GM18520 (cell line): ENCODE results near the gene CCL2.

Experiments used
- ATAC-seq: cut with Tn5 transposase; IDR thresholded peaks from one replicate; pipeline ENCODE4 v1.9.1; 2021; ENCODE audit not compliant: unreplicated experiment

CCL2 gene

DNA sequence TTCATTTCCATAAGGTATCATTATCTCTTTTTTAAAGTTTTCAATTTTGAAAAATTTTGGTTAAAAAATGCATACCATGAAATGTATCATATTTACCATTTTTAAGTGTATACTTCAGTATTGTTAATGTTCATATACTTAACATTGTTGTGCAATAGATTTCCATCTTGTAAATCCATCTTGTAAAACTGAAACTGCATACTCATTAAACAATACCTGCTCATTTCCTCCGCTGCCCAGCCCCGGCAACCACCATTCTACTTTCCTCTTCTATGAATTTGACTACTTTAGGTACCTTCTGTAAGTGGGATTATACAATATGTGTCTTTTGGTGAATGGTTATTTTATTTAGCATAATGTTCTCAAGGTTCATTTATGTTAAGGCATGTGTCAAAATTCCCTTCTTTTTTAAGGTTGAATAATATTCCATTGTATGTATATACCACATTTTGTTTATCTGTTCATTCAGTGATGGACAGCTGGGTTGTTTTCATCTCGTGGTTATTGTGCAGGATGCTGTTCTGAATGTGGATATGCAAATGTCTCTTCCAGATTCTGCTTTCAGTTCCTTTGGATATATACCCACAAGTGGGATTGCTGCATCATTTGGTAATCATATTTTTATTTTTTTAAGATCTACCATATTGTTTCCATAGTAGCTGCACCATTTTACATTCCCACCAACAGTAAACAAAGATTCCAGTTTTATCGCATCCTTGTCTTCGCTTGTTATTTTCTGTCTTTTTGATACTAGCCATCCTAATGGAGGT is 6.7 kb downstream of the CCL2 start:
- ATAC-seq, result no peak

DNA sequence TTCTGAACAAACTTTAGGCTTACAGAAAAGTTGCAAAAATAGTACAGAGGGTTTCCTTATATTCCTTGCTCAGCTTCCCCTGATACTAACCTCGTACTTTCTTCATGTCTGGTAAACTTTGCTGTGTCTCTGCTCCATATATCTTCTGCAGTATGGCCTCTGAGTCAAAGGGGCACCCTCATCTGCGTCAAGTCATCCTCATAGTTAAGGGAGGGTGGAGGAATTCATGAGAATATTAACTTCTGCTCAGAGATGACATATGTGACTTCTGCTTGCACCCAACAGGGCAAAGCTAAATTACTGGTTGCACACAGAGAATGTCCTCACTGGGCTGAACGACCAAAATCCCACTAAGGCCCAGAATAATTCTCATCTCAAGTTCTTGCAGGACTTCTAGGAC is 10.6 kb downstream of the CCL2 start:
- ATAC-seq, result no peak

GRCh38 chr17:34269969-34270368 is 14.9 kb downstream of the CCL2 start, which contains the start of gene CCL7:
Gene CCL7 (plus strand): TSS chr17:34270221. CDS start chr17:34270291, 70 bp downstream.
- no peak for ATAC-seq

DNA sequence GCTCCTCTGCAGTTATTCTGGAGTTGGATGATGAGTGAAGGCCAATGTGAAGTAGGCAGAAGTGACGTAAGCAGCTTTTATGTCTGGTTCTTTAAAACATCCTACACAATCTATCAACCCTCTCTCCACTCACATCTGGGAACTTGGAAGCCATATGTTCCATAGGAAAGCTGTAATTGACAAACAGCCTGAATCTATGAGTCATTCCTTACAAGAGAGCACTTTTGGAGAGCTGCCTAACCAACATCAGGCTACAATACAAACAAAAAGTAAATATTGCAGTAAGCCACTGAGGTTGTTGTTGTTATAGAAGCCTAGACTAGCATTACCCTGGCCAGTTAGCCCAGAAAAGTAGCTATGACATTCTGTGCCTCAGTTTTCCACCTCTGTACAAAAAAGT is 20.8 kb downstream of the CCL2 start:
- no peak for ATAC-seq

- ATAC-seq, result no peak
Measured at GRCh38 chr17:34276826-34277225, 21.7 kb downstream of the CCL2 start.

DNA sequence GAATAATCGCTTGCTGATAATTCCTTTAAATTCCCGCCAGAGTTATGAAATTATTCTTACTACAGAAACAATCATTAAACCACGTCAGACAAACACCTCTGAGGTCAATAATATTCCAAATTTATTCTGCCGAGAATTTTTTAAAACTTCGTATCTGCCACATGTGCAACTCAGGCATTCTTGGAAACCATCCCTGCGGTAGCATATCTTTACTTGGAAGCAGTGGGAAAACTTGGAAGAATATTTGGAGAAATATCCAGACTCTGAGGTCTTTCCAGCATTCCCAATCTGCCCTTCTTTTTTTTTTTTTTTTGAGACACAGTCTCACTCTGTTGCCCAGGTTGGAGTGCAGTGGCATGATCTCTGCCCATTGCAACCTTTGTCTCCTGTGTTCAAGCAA is 28.5 kb downstream of the CCL2 start:
- no peak for ATAC-seq

DNA sequence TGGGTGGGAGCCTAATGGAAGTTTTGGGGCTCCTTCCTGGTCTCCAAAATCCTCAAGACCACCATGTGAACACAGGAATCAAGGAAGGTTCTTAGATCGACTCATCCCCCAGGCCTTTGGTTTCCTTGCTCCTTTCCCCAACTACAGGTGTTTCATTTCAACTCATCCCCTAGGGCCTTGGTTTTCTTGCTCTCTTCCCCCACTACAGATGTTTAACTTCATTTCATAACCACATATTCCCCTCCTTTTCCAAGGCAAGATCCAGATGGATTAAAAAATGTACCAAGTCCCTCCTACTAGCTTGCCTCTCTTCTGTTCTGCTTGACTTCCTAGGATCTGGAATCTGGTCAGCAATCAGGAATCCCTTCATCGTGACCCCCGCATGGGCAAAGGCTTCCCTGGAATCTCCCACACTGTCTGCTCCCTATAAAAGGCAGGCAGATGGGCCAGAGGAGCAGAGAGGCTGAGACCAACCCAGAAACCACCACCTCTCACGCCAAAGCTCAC is 30.3 kb downstream of the CCL2 start, which contains the start of gene CCL11:
Gene CCL11, plus strand, starts transcription at position 457 of the 507 bp plus-strand sequence. CDS start 67 bp downstream, outside the sequence.
- ATAC-seq, result no peak

GRCh38 chr17:34287875-34288274 is 32.8 kb downstream of the CCL2 start:
- no peak for ATAC-seq

DNA sequence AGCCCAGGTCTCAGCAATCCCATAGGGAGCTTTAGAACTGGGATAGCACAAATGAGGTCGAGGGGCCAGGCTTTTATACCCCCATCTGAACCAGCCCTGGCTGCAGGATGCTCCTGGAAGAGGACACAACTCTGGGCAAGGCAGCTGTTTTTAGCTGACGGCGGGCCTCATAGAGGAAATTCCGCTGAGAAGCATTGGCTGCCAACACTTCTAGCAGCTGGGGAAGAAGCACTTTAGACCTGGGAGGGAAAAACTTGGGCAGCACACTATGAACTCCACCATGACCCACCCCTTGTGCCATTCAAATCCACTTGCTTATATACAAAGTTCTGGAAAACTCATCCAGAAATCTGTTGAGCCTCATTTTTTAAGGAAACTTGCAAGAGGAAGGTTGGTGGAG is 35.5 kb downstream of the CCL2 start:
- ATAC-seq, result no peak

DNA sequence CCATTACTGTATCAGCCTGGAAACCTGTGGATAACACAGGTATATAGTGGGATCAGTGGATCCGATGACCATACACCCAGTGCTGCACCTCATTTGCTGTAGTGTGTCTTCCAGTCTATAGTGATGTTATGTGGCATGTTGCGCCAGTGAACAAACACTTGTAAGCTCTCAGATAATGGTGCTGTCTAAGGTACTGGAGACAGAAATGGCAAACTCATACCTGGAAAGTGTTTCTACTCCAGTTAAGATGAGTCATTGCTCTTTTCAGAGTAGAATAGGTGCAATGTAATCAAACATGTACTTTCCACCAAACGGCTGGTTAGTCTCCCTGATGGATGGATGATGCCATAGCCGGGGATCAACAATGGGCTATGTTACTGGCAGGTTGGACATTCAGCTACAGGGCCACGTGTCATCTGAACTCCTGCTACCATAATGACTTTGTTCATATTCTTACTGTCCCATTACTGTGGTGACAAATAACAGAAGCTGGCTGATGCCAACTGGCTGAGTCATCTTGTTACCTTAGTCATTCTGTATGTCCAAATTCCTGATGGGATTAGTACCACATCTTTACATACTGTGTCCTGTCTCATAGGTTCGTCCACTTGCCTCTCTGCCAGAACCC is 36.8 kb downstream of the CCL2 start:
- no peak for ATAC-seq

DNA sequence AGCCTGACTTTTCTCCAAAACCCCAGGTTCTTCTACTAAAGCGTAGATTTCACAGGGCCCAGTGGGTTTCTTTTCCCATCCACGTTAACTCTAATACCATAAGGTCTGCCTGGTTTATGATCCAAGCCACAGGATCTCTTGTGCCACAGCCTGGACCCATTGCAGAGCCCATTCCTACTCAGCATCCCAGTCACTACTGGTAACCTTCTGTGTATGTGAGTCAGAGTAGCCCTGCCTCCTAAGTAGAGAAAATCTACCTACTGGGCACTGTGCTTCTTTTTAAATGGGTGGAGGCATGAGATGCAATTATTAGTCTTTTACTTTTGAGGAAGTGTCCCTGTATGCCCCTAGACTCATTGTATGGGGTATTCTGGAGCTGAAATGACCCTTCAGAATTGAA is 43.9 kb downstream of the CCL2 start:
- ATAC-seq, result no peak

DNA sequence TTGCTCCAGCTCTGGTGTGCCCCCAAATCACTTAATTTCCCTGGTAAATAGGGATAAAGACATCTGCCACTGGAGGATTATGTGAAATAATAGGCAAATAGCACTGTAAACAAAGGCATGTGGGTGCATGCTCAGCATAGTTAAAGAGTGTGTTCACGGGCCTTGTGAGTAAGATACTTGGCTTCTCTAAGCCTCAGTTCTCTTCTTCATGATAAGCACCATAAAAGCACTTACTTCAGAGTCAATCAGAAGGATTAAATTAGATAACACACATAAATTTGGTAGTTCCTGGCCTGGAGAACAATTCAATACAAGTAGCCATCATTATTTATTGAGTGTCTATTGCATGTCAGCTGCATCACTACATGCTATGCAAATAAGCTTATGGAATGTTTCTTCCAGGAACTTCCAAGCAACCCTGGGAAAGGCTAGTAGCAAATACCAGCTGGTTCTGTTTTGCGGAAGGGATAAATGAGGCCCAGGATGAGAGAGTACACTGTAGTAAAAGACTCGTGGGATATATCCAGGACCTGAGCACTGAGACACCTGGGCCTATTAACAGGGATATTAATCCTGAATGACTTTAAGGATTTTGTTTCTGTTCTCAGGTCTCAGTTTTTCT is 45.0 kb downstream of the CCL2 start:
- ATAC-seq, result no peak

GRCh38 chr17:34300652-34301370 is 45.7 kb downstream of the CCL2 start:
- ATAC-seq, result no peak

DNA sequence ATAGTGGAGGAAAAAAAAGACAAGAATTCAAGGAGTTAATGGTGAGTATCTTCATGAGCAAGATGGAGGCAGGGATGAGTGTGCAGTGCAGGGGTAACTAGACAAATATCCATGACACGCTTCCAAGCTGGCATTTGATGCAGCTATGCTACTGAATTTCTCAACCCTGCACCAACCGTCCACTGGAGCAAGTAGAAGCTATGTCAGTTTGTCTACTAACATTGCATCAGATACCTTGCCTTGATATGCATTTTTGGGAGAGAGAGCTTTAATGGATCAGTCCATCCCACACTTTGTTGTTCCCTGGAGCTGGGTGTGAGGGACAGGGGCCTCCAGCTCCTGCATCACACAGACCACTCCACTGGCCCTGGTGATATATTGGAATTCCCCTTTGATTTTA is 46.9 kb downstream of the CCL2 start:
- no peak for ATAC-seq

DNA sequence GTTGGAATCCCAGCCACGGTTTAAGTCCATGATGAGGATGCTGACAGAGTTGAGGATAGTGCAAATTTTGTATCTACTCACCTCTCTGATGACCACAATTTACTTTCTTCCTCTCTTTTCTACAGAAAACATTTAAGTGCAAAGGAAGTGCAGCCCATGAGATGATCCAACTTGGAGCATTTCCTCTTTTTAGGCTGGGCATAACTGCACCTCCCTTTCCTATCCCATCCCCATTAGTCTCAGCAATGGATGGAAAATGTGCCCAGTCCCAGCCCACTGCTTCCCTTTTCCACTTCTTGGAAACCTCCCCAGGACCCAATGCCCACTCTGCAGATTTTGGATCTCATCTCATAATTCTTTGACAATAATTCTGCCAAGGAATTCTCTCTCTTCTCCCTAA is 47.6 kb downstream of the CCL2 start:
- ATAC-seq, result no peak

GRCh38 chr17:34303606-34304005 is 48.5 kb downstream of the CCL2 start:
- no peak for ATAC-seq

- ATAC-seq, result no peak
Measured at GRCh38 chr17:34305061-34305460, 50.0 kb downstream of the CCL2 start.

DNA sequence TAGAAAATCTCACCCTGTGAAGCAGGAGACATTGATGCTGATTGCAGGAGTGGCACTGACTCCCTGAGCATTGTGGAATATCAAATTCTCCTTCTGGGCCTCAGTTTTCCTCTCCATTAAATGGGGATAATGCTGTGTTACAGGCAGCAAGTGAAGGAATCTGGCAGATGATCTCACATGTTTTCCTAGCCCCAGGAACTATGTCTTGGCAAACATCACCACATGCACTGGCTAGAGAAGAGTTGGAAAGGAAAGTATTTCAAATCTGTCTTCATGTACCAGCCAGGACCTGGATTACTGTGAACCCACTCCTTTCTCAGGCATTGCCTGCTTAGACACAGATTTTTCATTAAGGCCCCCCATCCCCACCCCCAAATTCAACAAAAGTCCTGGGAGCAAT is 50.5 kb downstream of the CCL2 start:
- ATAC-seq, result no peak

- no peak for ATAC-seq
Measured at GRCh38 chr17:34306466-34306865, 51.4 kb downstream of the CCL2 start.
